ENCODE data around the gene CLIP3. TPM values are rescaled to one million over a fixed set of nuclear protein-coding genes. Genes with fewer than 3 reads are reported as not detected.

Gene CLIP3
- total and polyA plus RNA-seq, 2 of the 13 experiments (the other 11 are each of a cell fraction or from before 2014, with no cell fraction given), result 0.15 to 1.2 TPM

DNA sequence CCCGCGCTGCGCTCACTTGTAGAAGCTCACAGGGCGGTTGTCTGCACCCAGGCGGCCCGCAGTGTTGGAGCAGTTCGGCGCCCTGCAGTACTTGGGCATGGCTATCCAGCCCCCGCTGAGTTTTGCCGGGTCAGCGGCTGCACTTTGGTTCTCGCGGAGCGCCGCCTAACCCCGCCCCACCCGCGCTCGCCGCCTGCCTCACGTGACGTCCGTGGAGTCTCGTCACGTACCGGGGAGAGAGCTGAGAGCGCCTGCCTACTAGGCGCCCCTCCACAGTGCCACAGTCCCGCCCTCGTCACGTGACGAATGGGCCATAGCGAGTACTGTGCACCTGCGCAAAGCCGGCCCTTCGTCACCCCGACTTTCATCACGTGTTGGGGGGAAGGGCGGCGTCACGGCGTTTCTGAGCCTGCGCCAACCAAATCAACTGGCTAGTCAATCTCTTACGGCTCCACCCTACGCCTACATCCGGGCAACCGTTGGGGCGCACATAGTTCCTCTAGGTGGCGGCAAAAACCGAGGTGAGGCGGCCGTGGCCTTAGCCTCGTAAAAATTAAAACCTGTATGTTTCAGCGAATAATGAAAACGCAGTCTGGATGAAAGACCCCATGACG is 21.6 kb upstream of the CLIP3 start, which contains the start of gene THAP8 (continued):
- TF ChIP-seq ATRX (CRISPR knock-in tag; IDR thresholded peaks at IDR 0.05; ENCODE audit: borderline replicate concordance), result no peak
- TF ChIP-seq TP53 (CRISPR knock-in tag; conservative IDR thresholded peaks at IDR 0.05), result peak; percentile 26; the same call in 1 of the 2 replicates
- TF ChIP-seq ZNF460 (CRISPR knock-in tag; IDR thresholded peaks at IDR 0.05; ENCODE audit: borderline replicate concordance), result no peak; the same call in 1 of the 2 replicates
- no peak; the same call in 1 of the 2 replicates for TF ChIP-seq RBAK (CRISPR knock-in tag; IDR thresholded peaks at IDR 0.05)
- peak; percentile 63; the same call in 1 of the 2 replicates for TF ChIP-seq ZBTB38 (CRISPR knock-in tag; IDR thresholded peaks at IDR 0.05)
- TF ChIP-seq ZNF317 (CRISPR knock-in tag; IDR thresholded peaks at IDR 0.05), result peak; percentile 75; the same call in 1 of the 2 replicates
- no peak for TF ChIP-seq TSC22D2 (CRISPR knock-in tag; IDR thresholded peaks at IDR 0.05; ENCODE audit: borderline replicate concordance)
- TF ChIP-seq, protein P1, sequence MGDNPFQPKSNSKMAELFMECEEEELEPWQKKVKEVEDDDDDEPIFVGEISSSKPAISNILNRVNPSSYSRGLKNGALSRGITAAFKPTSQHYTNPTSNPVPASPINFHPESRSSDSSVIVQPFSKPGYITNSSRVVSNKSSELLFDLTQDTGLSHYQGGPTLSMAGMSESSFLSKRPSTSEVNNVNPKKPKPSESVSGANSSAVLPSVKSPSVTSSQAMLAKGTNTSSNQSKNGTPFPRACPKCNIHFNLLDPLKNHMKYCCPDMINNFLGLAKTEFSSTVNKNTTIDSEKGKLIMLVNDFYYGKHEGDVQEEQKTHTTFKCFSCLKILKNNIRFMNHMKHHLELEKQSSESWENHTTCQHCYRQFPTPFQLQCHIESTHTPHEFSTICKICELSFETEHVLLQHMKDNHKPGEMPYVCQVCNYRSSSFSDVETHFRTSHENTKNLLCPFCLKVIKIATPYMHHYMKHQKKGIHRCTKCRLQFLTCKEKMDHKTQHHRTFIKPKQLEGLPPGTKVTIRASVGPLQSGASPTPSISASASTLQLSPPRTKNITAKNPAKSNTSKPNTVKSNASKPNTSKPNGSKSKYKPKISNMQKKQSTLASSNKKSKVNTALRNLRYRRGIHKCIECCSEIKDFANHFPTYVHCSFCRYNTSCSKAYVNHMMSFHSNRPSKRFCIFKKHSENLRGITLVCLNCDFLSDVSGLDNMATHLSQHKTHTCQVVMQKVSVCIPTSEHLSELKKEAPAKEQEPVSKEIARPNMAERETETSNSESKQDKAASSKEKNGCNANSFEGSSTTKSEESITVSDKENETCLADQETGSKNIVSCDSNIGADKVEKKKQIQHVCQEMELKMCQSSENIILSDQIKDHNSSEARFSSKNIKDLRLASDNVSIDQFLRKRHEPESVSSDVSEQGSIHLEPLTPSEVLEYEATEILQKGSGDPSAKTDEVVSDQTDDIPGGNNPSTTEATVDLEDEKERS (CRISPR knock-in tag; IDR thresholded peaks at IDR 0.05), result peak; percentile 96
- TF ChIP-seq, protein P2, sequence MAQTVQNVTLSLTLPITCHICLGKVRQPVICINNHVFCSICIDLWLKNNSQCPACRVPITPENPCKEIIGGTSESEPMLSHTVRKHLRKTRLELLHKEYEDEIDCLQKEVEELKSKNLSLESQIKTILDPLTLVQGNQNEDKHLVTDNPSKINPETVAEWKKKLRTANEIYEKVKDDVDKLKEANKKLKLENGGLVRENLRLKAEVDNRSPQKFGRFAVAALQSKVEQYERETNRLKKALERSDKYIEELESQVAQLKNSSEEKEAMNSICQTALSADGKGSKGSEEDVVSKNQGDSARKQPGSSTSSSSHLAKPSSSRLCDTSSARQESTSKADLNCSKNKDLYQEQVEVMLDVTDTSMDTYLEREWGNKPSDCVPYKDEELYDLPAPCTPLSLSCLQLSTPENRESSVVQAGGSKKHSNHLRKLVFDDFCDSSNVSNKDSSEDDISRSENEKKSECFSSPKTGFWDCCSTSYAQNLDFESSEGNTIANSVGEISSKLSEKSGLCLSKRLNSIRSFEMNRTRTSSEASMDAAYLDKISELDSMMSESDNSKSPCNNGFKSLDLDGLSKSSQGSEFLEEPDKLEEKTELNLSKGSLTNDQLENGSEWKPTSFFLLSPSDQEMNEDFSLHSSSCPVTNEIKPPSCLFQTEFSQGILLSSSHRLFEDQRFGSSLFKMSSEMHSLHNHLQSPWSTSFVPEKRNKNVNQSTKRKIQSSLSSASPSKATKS (CRISPR knock-in tag; IDR thresholded peaks at IDR 0.05), result no peak
- peak; percentile 81 for TF ChIP-seq BORCS8-MEF2B (CRISPR knock-in tag; IDR thresholded peaks at IDR 0.05)
- peak; percentile 86 for TF ChIP-seq ZNF781 (CRISPR knock-in tag; IDR thresholded peaks at IDR 0.05; ENCODE audit: borderline replicate concordance, not compliant biosample characterization)
- peak; percentile 73 for TF ChIP-seq IRF2 (CRISPR knock-in tag; IDR thresholded peaks at IDR 0.05)
- TF ChIP-seq MAFK (conservative IDR thresholded peaks at IDR 0.05 in 1 of 2, IDR thresholded peaks at IDR 0.05 in 1 of 2; ENCODE audit: low read length in 2 of 2), result peak; percentile 31 to 54; a peak in 2 of 4 replicates
- TF ChIP-seq IKZF1 (IDR thresholded peaks at IDR 0.05), result no peak
- TF ChIP-seq ARHGAP35 (CRISPR knock-in tag; IDR thresholded peaks at IDR 0.05; ENCODE audit: borderline replicate concordance), result peak; percentile 39; the same call in 1 of the 2 replicates
- no peak for TF ChIP-seq ATAD3A (CRISPR knock-in tag; IDR thresholded peaks at IDR 0.05)
- peak; percentile 86 for TF ChIP-seq PRDM10 (CRISPR knock-in tag; IDR thresholded peaks at IDR 0.05; ENCODE audit: low read depth)
- TF ChIP-seq, protein P3, sequence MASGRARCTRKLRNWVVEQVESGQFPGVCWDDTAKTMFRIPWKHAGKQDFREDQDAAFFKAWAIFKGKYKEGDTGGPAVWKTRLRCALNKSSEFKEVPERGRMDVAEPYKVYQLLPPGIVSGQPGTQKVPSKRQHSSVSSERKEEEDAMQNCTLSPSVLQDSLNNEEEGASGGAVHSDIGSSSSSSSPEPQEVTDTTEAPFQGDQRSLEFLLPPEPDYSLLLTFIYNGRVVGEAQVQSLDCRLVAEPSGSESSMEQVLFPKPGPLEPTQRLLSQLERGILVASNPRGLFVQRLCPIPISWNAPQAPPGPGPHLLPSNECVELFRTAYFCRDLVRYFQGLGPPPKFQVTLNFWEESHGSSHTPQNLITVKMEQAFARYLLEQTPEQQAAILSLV (CRISPR knock-in tag; IDR thresholded peaks at IDR 0.05; ENCODE audit: borderline replicate concordance), result no peak; the same call in 1 of the 2 replicates
- no peak for TF ChIP-seq GLI4 (CRISPR knock-in tag; IDR thresholded peaks at IDR 0.05; ENCODE audit: borderline replicate concordance)

All from HepG2 (cell line).